Measurements from ENCODE around the gene AFG1L.

AFG1L gene

GRCh38 chr6:108425428-108425827 is 130.6 kb downstream of the AFG1L start:
- Histone ChIP-seq H3K4me3 (replicated peaks; ENCODE audit: insufficient read depth, low read length) (no peak overlapping the region), H3K27ac (replicated peaks) (no peak overlapping the region), H3K27me3 (ENCODE audit: insufficient read depth, poor library complexity, severe bottlenecking) (no peaks in the 10 kb centered on the region)
- DNase-seq (ENCODE audit: low read depth in 1 of 2, low spot score in 1 of 2): no peak
- no peak for TF ChIP-seq CTCF (IDR thresholded peaks at IDR 0.05; ENCODE audit: insufficient read depth, low read length)
- no peak for TF ChIP-seq GABPA (IDR thresholded peaks at IDR 0.05; ENCODE audit: low read depth)
- no peak for TF ChIP-seq POLR2AphosphoS5 (IDR thresholded peaks at IDR 0.05; ENCODE audit: low read depth)
- TF ChIP-seq SPI1 (IDR thresholded peaks at IDR 0.05; ENCODE audit: borderline replicate concordance, low read depth): no peak
- no peak for TF ChIP-seq REST (IDR thresholded peaks at IDR 0.05; ENCODE audit: insufficient replicate concordance, low read depth)

- Histone ChIP-seq H3K27me3 (ENCODE audit: insufficient read depth, poor library complexity, severe bottlenecking) (no peaks in the 10 kb centered on the region), H3K4me3 (replicated peaks; ENCODE audit: insufficient read depth, low read length) (no peak overlapping the region), H3K27ac (replicated peaks) (no peak overlapping the region; the same call in 1 of the 2 replicates)
- no peak for TF ChIP-seq REST (IDR thresholded peaks at IDR 0.05; ENCODE audit: insufficient replicate concordance, low read depth)
- TF ChIP-seq POLR2AphosphoS5 (IDR thresholded peaks at IDR 0.05; ENCODE audit: low read depth): no peak
- DNase-seq (ENCODE audit: low read depth in 1 of 2, low spot score in 1 of 2): no peak
Measured at GRCh38 chr6:108432143-108432542, 137.3 kb downstream of the AFG1L start.

DNA sequence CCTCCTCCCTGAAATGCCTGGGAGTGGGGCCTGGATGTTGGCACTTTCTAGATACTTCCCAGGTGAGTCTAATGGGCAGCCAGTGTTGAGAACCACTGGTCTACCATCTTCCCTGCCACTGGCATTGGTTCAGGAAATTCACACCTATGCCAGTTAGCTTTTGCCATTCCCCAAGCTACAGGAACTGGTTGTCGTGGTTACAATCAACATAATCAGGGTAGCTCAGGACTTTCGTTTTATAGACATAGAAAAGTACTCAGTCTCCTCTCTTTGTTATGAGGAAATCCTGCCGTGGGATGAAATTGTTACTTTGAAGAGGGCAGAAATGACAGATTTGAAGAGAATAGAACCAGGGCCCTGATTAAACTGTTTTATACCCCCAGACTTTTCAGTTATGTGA is 137.9 kb downstream of the AFG1L start:
- DNase-seq (ENCODE audit: low read depth in 1 of 2, low spot score in 1 of 2): no peak
- H3K27me3 ChIP-seq (ENCODE audit: insufficient read depth, poor library complexity, severe bottlenecking): no peaks in the 10 kb centered on the region
- TF ChIP-seq CTCF (IDR thresholded peaks at IDR 0.05; ENCODE audit: insufficient read depth, low read length) (no peak), GABPA (IDR thresholded peaks at IDR 0.05; ENCODE audit: low read depth) (no peak), POLR2AphosphoS5 (IDR thresholded peaks at IDR 0.05; ENCODE audit: low read depth) (no peak), REST (IDR thresholded peaks at IDR 0.05; ENCODE audit: insufficient replicate concordance, low read depth) (no peak), SPI1 (IDR thresholded peaks at IDR 0.05; ENCODE audit: borderline replicate concordance, low read depth) (no peak)
- no peak overlapping the region for H3K27ac ChIP-seq (replicated peaks)
- no peak overlapping the region for H3K4me3 ChIP-seq (replicated peaks; ENCODE audit: insufficient read depth, low read length)

GRCh38 chr6:108434222-108434621 is 139.4 kb downstream of the AFG1L start:
- Histone ChIP-seq H3K4me3 (replicated peaks; ENCODE audit: insufficient read depth, low read length) (no peak overlapping the region), H3K27ac (replicated peaks) (peak overlapping the region; percentile 11; the same call in 1 of the 2 replicates), H3K27me3 (ENCODE audit: insufficient read depth, poor library complexity, severe bottlenecking) (no peaks in the 10 kb centered on the region)
- peak in 1 of 2 experiments; percentile 66 for DNase-seq (ENCODE audit: low read depth in 1 of 2, low spot score in 1 of 2)
- TF ChIP-seq SPI1 (IDR thresholded peaks at IDR 0.05; ENCODE audit: borderline replicate concordance, low read depth) (no peak), CTCF (IDR thresholded peaks at IDR 0.05; ENCODE audit: insufficient read depth, low read length) (no peak), GABPA (IDR thresholded peaks at IDR 0.05; ENCODE audit: low read depth) (no peak), POLR2AphosphoS5 (IDR thresholded peaks at IDR 0.05; ENCODE audit: low read depth) (no peak), REST (IDR thresholded peaks at IDR 0.05; ENCODE audit: insufficient replicate concordance, low read depth) (no peak)

Measured in HL-60 (cell line).